ENCODE results near the gene FBXO31. TPM values are rescaled to one million over a fixed set of nuclear protein-coding genes. Genes with fewer than 3 reads are reported as not detected.
A peak's percentile ranks its signal among the peaks of the same experiment; 100 is the strongest.
"Not testable (repeated sequence)": the region's sequence is repeated elsewhere in the genome, so short reads cannot be mapped to it uniquely, and the experiment has no call there.

Gene FBXO31
- polyA plus RNA-seq, 3 donors: 18.7 to 22.6 (median 18.9) TPM

GRCh38 chr16:87388818-87389134 lies 5.2 kb upstream of the FBXO31 start:
- no peak for DNase-seq (ENCODE audit: low read depth in 3 of 3, low spot score in 2 of 3)

GRCh38 chr16:87387942-87388817 lies 4.6 kb upstream of the FBXO31 start:
- peak; percentile 93 to 96 (median 95) for DNase-seq (ENCODE audit: low read depth in 3 of 3, low spot score in 2 of 3)

- not testable (repeated sequence) for DNase-seq (ENCODE audit: low read depth in 3 of 3, low spot score in 2 of 3)
Observed at GRCh38 chr16:87384875-87385167, 1.2 kb upstream of the FBXO31 start.

- DNase-seq (ENCODE audit: low read depth in 3 of 3, low spot score in 2 of 3): no peak
Observed at GRCh38 chr16:87384162-87384874, 742 bp upstream of the FBXO31 start.

GRCh38 chr16:87382023-87382785 lies 1.4 kb downstream of the FBXO31 start:
- DNase-seq (ENCODE audit: low read depth in 3 of 3, low spot score in 2 of 3): no peak

GRCh38 chr16:87380881-87381280 lies 2.7 kb downstream of the FBXO31 start:
- DNase-seq (ENCODE audit: low read depth in 3 of 3, low spot score in 2 of 3): no peak

- no peak for DNase-seq (ENCODE audit: low read depth in 3 of 3, low spot score in 2 of 3)
Observed at GRCh38 chr16:87380403-87380802, 3.2 kb downstream of the FBXO31 start.

GRCh38 chr16:87379312-87379752 lies 4.2 kb downstream of the FBXO31 start:
- not testable (repeated sequence) for DNase-seq (ENCODE audit: low read depth in 3 of 3, low spot score in 2 of 3)

GRCh38 chr16:87376660-87377059 lies 6.9 kb downstream of the FBXO31 start:
- DNase-seq (ENCODE audit: low read depth in 3 of 3, low spot score in 2 of 3): no peak

GRCh38 chr16:87375426-87376135 lies 8.0 kb downstream of the FBXO31 start:
- DNase-seq (ENCODE audit: low read depth in 3 of 3, low spot score in 2 of 3): no peak

- no peak for DNase-seq (ENCODE audit: low read depth in 3 of 3, low spot score in 2 of 3)
Observed at GRCh38 chr16:87374313-87374712, 9.3 kb downstream of the FBXO31 start.

GRCh38 chr16:87372305-87372704 lies 11.3 kb downstream of the FBXO31 start:
- DNase-seq (ENCODE audit: low read depth in 3 of 3, low spot score in 2 of 3): no peak

GRCh38 chr16:87371261-87371866 lies 12.2 kb downstream of the FBXO31 start:
- DNase-seq (ENCODE audit: low read depth in 3 of 3, low spot score in 2 of 3): no peak

GRCh38 chr16:87369796-87370719 lies 13.5 kb downstream of the FBXO31 start:
- no peak for DNase-seq (ENCODE audit: low read depth in 3 of 3, low spot score in 2 of 3)

GRCh38 chr16:87369117-87369765 lies 14.3 kb downstream of the FBXO31 start:
- no peak for DNase-seq (ENCODE audit: low read depth in 3 of 3, low spot score in 2 of 3)

- DNase-seq (ENCODE audit: low read depth in 3 of 3, low spot score in 2 of 3): no peak
Observed at GRCh38 chr16:87368029-87368770, 15.4 kb downstream of the FBXO31 start.

- no peak for DNase-seq (ENCODE audit: low read depth in 3 of 3, low spot score in 2 of 3)
Observed at GRCh38 chr16:87367529-87367928, 16.0 kb downstream of the FBXO31 start.

GRCh38 chr16:87366930-87367329 lies 16.6 kb downstream of the FBXO31 start:
- DNase-seq (ENCODE audit: low read depth in 3 of 3, low spot score in 2 of 3): no peak
